Esophagus (tissue), 2 donors: ENCODE results near the gene CHKB. TPM values are rescaled to one million over a fixed set of nuclear protein-coding genes. Genes with fewer than 3 reads are reported as not detected.

ENCODE experiments used
- H3K27ac ChIP-seq, 2 donors: one replicate each; pipeline ENCODE4 v1.5.1; 2013; ENCODE audit warnings: low read depth in 2 of 2, mild to moderate bottlenecking in 2 of 2, inconsistent platforms in 1 of 2, low read length in 1 of 2, moderate library complexity in 1 of 2
- H3K27me3 ChIP-seq, 2 donors: one replicate each; pipeline ENCODE4 v1.6.1; 2013; ENCODE audit warnings: low read length in 2 of 2, control low read depth in 1 of 2, mild to moderate bottlenecking in 1 of 2; ENCODE audit not compliant: insufficient read depth in 2 of 2, control insufficient read depth in 1 of 2
- H3K36me3 ChIP-seq, 2 donors: one replicate each; pipeline ENCODE4 v1.6.1; 2013; ENCODE audit warnings: low read length in 1 of 2; ENCODE audit not compliant: control insufficient read depth in 2 of 2, insufficient read depth in 2 of 2
- H3K4me1 ChIP-seq, 2 donors: one replicate each; pipeline ENCODE4 v1.6.1; 2013; ENCODE audit warnings: low read length in 1 of 2; ENCODE audit not compliant: control insufficient read depth in 2 of 2, insufficient read depth in 2 of 2
- H3K4me3 ChIP-seq, 2 donors: one replicate each; pipeline ENCODE4 v1.5.1; 2013; ENCODE audit warnings: low read length in 2 of 2, mild to moderate bottlenecking in 2 of 2, low read depth in 1 of 2, moderate library complexity in 1 of 2
- H3K9me3 ChIP-seq, 2 donors: one replicate each; pipeline ENCODE4 v1.6.1; 2013; ENCODE audit warnings: mild to moderate bottlenecking in 2 of 2, low read depth in 1 of 2, low read length in 1 of 2, moderate library complexity in 1 of 2; ENCODE audit not compliant: control insufficient read depth in 2 of 2, insufficient read depth in 1 of 2
- WGBS, 2 donors: extraction: QIAGEN DNeasy Blood & Tissue Kit; methylation state at CpG; one replicate each; pipeline ENCODE4 v1.1.7; 2013; 5-methylcytosine and 5-hydroxymethylcytosine counted together
- polyA plus RNA-seq, 2 donors: library from polyadenylated mRNA; stranded (reverse); fragments of 200-250 nt; gene quantifications; one replicate each; pipeline ENCODE4 v1.2.3, GENCODE V29; 2013
- donor health status: healthy with polysubstance abuse.
- donor health status: Bipolar disorder and iron deficiency.

CHKB gene
- polyA plus RNA-seq, 2 donors: 50.1 to 110 TPM

DNA sequence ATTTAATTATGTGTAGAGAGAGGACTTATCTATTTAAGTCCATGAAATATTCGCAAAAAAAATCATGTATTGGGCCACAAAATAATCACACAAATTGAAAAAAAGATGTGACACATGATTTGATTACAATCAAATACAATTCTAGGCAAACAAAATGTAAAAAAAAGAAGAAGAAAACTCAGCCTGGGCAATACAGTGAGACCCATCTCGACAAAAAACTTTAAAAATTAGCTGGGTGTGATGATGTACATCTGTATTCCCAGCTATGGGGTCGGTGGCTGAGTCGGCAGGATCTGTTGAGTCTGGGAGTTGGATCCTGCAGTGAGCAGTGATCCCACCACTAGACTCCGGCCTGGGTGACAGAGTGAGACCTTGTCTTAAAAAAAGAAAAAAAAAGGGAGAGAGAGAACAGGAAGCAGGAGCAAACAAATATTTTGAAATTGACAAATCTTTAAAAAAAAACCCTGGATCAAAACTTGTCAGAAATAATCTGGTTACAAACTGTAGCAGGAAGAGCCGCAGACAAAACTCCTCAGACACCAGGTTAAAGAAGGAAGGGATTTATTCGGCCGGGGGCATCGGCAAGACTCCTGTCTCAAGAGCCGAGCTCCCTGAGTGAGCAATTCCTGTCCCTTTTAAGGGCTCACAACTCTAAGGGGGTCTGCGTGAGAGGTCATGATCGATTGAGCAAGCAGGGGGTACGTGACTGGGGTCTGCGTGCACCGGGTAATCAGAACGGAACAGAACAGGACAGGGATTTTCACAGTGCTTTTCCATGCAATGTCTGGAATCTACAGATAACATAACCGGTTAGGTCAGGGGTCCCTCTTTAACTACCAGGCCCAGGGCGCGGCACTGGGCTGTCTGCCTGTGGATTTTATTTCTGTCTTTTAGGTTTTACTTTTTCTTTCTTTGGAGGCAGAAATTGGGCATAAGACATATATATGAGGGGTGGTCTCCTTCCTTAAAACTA, 49.5 kb downstream of the CHKB start:
- H3K9me3 ChIP-seq: peaks cover 0 to 2% of the 10 kb centered on the region in 2 donors
- WGBS, 2 donors: 66 to 78% methylated on average over 19 of the region's 19 CpGs
- peaks cover 2 to 13% of the 10 kb centered on the region in 2 donors for H3K4me1 ChIP-seq
- H3K36me3 ChIP-seq: no peaks in the 10 kb centered on the region
- no peaks in the 10 kb centered on the region for H3K27me3 ChIP-seq
- H3K4me3 ChIP-seq: no peak overlapping the region
- peak overlapping the region; percentile 96 to 99 for H3K27ac ChIP-seq

DNA sequence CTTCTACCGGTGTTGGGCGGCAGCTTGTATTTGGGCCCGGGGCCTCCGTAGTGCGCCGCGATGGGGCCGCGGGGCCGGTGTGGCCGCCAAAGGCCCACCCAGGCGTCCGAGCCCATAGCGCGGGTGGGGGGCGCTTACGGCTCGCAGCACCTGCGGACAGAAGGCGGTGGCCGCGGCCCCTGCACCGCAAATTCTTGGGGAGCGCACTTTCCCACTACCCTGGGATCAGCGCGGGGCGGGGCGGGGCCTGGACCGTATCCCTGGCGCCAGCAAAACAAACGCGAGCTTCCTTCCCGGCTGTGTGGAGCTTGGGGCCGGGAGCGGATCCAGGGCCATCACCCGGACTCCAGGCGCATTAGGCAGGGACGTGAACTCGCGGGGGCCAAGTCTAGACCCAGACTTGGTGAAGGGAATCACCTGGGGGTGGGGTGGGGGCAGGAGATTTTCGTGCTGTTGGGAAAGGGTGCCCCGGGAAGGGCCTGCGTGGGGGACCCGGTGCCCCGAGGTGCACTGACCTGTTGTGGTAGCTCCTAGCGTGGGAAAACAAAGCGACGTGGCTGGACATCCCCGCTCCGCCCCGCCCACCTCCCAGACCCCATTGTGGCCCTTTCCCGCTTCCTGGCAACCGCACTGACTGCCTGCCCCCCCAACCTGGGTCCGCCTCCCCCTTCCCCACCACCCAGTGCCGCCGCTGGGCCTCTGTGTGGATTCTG, 50.5 kb downstream of the CHKB start:
- Histone ChIP-seq H3K27me3 (no peaks in the 10 kb centered on the region), H3K4me3 (peak overlapping the region; percentile 59 to 63), H3K27ac (peak overlapping the region; percentile 96 to 99), H3K4me1 (peaks cover 1 to 17% of the 10 kb centered on the region in 2 donors), H3K9me3 (no peaks in the 10 kb centered on the region), H3K36me3 (no peaks in the 10 kb centered on the region)
- WGBS, 2 donors: 2 to 3% methylated on average over 53 to 56 of the region's 56 CpGs

DNA sequence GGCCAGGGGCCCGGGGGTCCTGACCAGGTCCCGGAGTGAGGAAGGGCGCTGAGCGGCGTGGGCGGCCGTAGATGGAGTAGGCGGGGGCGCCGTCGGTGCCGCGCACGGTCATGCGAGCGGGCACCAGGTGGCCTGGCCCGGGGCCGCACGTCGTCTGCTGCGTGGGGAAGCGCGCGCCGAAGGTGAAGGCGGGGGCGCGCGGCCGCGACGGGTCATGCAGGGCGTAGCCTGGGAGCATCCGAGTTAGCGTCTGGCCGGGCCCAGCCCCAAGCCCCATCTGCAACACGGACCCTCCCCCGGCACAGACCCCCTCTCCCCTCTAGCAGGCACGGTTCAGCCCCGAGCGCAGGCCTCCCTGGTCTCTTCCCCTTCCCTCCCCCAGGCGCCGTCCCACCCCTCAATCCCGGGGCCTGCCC, 51.1 kb downstream of the CHKB start:
- WGBS, 2 donors: 0% methylated on average over 29 to 44 of the region's 44 CpGs
- peak overlapping the region; percentile 59 to 63 for H3K4me3 ChIP-seq
- H3K27ac ChIP-seq: peak overlapping the region; percentile 96 to 99
- H3K36me3 ChIP-seq: no peaks in the 10 kb centered on the region
- no peaks in the 10 kb centered on the region for H3K27me3 ChIP-seq
- H3K9me3 ChIP-seq: no peaks in the 10 kb centered on the region
- peaks cover 3 to 22% of the 10 kb centered on the region in 2 donors for H3K4me1 ChIP-seq

DNA sequence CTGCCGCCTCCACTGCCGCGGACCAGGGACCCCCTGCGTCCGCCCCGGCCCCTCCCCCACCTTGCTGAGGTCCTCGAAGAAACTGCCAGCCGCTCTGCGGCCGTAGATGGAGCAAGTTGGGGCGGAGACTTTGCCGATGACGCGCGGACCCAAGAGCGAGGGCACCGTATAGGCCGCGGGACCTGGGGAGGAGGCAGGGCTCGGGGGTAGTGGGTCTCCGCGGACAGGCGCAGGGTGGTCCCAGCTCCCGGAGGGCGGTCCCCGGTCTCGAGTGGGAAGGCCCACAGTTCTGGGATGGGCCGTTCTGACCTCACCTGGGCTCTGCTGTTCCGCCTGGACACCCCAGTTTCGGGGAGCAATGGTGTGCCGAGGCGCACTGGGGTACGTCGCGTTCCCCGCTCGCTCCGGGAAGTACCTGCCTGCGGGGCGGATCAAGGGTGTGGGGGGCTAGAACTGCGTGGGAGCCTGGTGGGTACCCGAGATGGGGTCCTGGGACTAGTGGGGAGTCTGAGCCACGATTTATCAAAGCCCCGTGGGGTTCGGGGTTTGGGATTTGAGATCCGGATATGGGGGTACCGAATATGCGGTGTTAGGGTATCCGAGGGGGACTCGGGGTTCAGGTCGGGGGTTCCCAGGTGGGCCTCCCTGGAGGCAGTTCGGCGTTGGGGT, 51.6 kb downstream of the CHKB start:
- Histone ChIP-seq H3K4me1 (peaks cover 5 to 23% of the 10 kb centered on the region in 2 donors), H3K36me3 (no peaks in the 10 kb centered on the region), H3K9me3 (no peaks in the 10 kb centered on the region), H3K27me3 (no peaks in the 10 kb centered on the region), H3K27ac (peak overlapping the region; percentile 96 to 99), H3K4me3 (peak overlapping the region; percentile 59 to 63)
- WGBS, 2 donors: 3 to 4% methylated on average over 53 of the region's 53 CpGs

DNA sequence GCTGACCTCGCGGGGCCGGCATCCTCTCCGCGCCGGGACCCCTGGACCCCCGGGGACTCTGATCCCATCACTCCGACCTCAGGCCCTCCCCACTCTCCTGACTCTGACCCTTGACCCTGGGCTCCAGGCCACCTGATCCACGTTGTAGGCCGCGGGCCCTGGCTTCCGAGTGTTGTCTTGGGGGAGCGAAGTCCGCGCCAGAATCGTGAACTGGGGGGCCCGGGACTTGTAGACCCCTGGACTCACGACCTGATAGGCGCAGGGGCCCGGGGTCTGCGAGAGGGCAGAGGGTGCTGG, 52.1 kb downstream of the CHKB start:
- peak overlapping the region; percentile 59 to 63 for H3K4me3 ChIP-seq
- H3K9me3 ChIP-seq: no peaks in the 10 kb centered on the region
- H3K27ac ChIP-seq: peak overlapping the region; percentile 96 to 99
- peaks cover 5 to 23% of the 10 kb centered on the region in 2 donors for H3K4me1 ChIP-seq
- no peaks in the 10 kb centered on the region for H3K36me3 ChIP-seq
- H3K27me3 ChIP-seq: no peaks in the 10 kb centered on the region
- WGBS, 2 donors: 2% methylated on average over 21 of the region's 21 CpGs

DNA sequence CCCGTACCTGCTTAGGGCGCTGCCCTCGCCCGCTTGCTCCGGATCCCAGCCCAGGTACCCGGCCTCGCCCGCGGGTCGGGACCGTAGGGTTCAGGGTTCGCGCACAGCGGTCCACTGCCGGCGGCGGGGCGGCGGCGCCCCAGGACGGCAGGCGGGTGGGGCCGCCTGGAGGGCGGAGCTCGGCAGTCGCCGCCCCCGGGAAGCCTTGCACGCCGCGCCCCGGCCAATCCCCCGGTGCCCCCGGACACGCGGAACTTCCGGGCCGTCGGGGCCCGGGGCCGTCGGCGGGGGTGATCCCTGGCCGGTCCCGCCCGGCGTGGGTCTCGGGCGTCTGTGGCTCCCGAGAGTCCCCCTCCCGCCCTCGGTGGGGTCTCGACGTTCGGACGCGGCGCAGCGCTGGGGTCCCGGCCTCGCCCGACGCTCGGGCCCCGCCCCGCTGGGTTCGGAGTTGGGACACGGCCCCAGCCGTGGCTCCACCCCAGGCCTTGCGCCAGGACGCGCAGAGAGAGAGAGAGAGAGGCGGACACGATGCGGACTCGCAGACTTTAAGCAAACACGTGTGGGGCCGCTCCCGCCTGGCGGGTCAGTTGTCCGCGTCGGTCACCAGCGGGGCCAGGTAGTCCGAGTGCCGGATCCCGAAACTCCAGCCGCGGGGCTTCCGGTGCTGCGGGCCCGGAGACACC, 52.6 kb downstream of the CHKB start, which contains the start of gene TYMP:
Gene TYMP, minus strand, starts transcription at position 116 of the 683 bp plus-strand sequence. CDS start 303 bp downstream, outside the sequence.
- WGBS, 2 donors: 1% methylated on average over 70 to 92 of the region's 92 CpGs
- Histone ChIP-seq H3K27me3 (no peaks in the 10 kb centered on the region), H3K9me3 (no peaks in the 10 kb centered on the region), H3K4me3 (peak within 1 kb of the TSS; percentile 59 to 63), H3K36me3 (no peaks in the 10 kb centered on the region), H3K27ac (peak within 1 kb of the TSS; percentile 96 to 99), H3K4me1 (peaks cover 5 to 24% of the 10 kb centered on the region in 2 donors)

DNA sequence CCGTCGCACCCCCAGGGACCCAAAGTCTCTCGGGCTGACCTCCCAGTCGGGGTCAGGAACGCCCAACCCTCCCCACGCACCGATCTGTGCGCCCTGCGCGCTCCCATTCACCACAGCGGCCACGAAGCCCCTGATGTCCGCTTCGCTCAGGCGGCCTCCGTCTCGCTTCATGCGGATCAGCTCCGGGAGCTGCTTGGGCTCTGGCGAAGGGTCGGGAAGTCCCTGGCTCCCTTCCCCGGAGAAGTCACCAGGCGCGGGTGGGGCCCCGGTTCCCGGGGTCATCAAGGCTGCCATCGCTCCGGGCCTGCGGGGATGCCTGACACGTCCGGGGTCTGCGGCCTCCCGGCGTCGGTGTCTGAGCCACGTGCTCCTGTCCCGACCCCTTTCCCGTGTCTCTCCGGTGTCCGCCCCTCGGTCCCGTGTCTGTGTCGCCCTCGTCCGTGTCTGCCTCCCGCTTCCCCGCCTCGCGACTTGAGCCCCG, 53.2 kb downstream of the CHKB start:
- WGBS, 2 donors: 12 to 17% methylated on average over 47 to 50 of the region's 50 CpGs
- Histone ChIP-seq H3K27ac (peak overlapping the region; percentile 96 to 99), H3K4me3 (peak overlapping the region; percentile 59 to 63), H3K27me3 (no peaks in the 10 kb centered on the region), H3K36me3 (no peaks in the 10 kb centered on the region), H3K9me3 (peaks cover 0 to under 1% of the 10 kb centered on the region in 2 donors), H3K4me1 (peaks cover 5 to 29% of the 10 kb centered on the region in 2 donors)
